HepG2 (cell line): Measurements from ENCODE around the gene ODC1. TPM values are rescaled to one million over a fixed set of nuclear protein-coding genes. Genes with fewer than 3 reads are reported as not detected.

ENCODE experiments used
- GPN1 ChIP-seq: sonication (generic); formaldehyde crosslinking; IDR thresholded peaks from 2 replicates; pipeline ENCODE4 v1.5.1; 2020; ENCODE audit warnings: missing genetic modification reagents, borderline replicate concordance
- HMGA1 ChIP-seq: sonication (generic); formaldehyde crosslinking; conservative IDR thresholded peaks from 2 replicates; pipeline ENCODE4 v1.4.0; 2020; ENCODE audit warnings: missing genetic modification reagents
- MTA3 ChIP-seq: sonication (generic); formaldehyde crosslinking; IDR thresholded peaks from 2 replicates; pipeline ENCODE4 v1.4.0; 2020; ENCODE audit warnings: missing genetic modification reagents
- MYPOP ChIP-seq: sonication (generic); formaldehyde crosslinking; IDR thresholded peaks from 2 replicates; pipeline ENCODE4 v1.8.1; 2023; ENCODE audit warnings: mild to moderate bottlenecking, moderate library complexity, missing genetic modification reagents
- NFIB ChIP-seq: sonication (generic); formaldehyde crosslinking; IDR thresholded peaks from 2 replicates; pipeline ENCODE4 v1.9.0; 2021; ENCODE audit warnings: missing genetic modification reagents, mild to moderate bottlenecking, borderline replicate concordance
- NR1H2 ChIP-seq: sonication (generic); formaldehyde crosslinking; IDR thresholded peaks from 2 replicates; pipeline ENCODE4 v1.8.1; 2022; ENCODE audit warnings: low read depth, missing genetic modification reagents, borderline replicate concordance
- TBX3 ChIP-seq: fragments of 450-650 bp; IDR thresholded peaks from 2 replicates; pipeline ENCODE4 v1.6.1; 2017; ENCODE audit warnings: antibody characterized with exemption, mild to moderate bottlenecking, inconsistent platforms, borderline replicate concordance
- ZBTB14 ChIP-seq: sonication (generic); formaldehyde crosslinking; IDR thresholded peaks from 2 replicates; pipeline ENCODE4 v1.4.0; 2020; ENCODE audit warnings: missing genetic modification reagents
- ZBTB20 ChIP-seq: sonication (generic); formaldehyde crosslinking; IDR thresholded peaks from 2 replicates; pipeline ENCODE4 v1.8.1; 2023; ENCODE audit warnings: missing genetic modification reagents, low read depth, mild to moderate bottlenecking, borderline replicate concordance
- ZNF235 ChIP-seq: sonication (generic); formaldehyde crosslinking; IDR thresholded peaks from 2 replicates; pipeline ENCODE4 v1.8.1; 2023; ENCODE audit warnings: mild to moderate bottlenecking, missing genetic modification reagents, borderline replicate concordance
- ZNF44 ChIP-seq: sonication (generic); formaldehyde crosslinking; IDR thresholded peaks from 2 replicates; pipeline ENCODE4 v1.5.1; 2020; ENCODE audit warnings: mild to moderate bottlenecking, missing genetic modification reagents
- ZNF564 ChIP-seq: sonication (generic); formaldehyde crosslinking; IDR thresholded peaks from 2 replicates; pipeline ENCODE4 v1.8.1; 2023; ENCODE audit warnings: mild to moderate bottlenecking, missing genetic modification reagents
- ZNF724P ChIP-seq: sonication (generic); formaldehyde crosslinking; IDR thresholded peaks from 2 replicates; pipeline ENCODE4 v1.8.0; 2022; ENCODE audit warnings: missing genetic modification reagents, borderline replicate concordance
- ZNF777 ChIP-seq: sonication (generic); formaldehyde crosslinking; IDR thresholded peaks from 2 replicates; pipeline ENCODE4 v1.4.0; 2020; ENCODE audit warnings: missing genetic modification reagents
- polyA plus RNA-seq, 8 experiments: library from polyadenylated mRNA; depleted of rRNA in 3 of 8; stranded (reverse) in 7 of 8; unstranded in 1 of 8; fragments of >200 nt; fragmentation: Illumina TruSeq in 4 of 8; extraction: Trizol in 4 of 8; gene quantifications; 2 replicates each; pipeline versions ENCODE4 v1.2.1 to v1.2.3, GENCODE V29; 2011 to 2016; ENCODE audit warnings: low read depth in 4 of 8, missing spikeins in 1 of 8, mixed read lengths in 1 of 8; ENCODE audit not compliant: insufficient read depth in 1 of 8
- total RNA-seq, 5 experiments: library from RNA; depleted of rRNA; stranded (reverse); fragments of >200 nt; fragmentation: Illumina TruSeq; extraction: Trizol; gene quantifications; 2 replicates each; pipeline ENCODE4 v1.2.3, GENCODE V29; 2016; ENCODE audit warnings: low read depth in 1 of 5
- TF ChIP-seq, protein P1 (sequence below): sonication (generic); formaldehyde crosslinking; conservative IDR thresholded peaks from 2 replicates; pipeline ENCODE4 v1.8.1; 2023; ENCODE audit warnings: missing genetic modification reagents
- TF ChIP-seq, protein P2 (sequence below): sonication (generic); formaldehyde crosslinking; IDR thresholded peaks from 2 replicates; pipeline ENCODE4 v1.9.0; 2021; ENCODE audit warnings: missing genetic modification reagents, borderline replicate concordance

Gene ODC1
- total and polyA plus RNA-seq, 2 of the 13 experiments (the other 11 are each of a cell fraction or from before 2014, with no cell fraction given): 142 to 371 TPM

DNA sequence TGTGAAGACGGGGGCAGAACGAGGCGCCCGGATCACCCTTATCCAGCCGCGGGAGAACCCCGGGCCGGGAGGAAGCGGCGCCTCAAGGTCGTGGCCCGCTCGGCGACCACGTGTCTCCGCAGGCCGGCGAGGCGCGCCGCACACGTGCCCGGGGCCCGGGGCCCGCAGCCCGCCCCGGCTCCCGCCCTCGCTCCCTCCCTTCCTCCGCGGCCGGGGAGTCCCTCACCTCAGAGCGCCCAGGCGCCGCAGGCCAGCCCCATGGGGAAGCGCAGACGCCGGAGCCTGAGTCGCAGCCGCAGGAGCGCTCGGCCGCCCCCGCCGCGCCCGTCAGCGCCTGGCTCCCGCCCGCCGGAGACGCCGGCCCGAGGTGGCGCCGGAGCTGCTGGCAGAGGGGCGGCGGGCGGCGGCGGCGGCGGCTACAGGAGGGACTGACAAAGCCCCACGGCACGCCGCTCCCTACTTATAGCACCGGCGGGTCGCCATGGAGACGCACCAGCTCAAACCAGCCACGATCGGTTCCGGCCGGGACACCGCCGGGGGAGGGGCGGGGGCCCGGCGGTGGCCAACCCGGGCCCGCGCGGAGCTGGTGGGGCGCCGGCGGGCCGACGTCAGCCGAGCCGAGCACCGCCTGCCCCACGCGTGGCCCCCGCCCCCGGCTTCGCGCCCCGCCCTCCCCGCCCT is at the start of gene ODC1 (continued):
- TF ChIP-seq, protein P1, sequence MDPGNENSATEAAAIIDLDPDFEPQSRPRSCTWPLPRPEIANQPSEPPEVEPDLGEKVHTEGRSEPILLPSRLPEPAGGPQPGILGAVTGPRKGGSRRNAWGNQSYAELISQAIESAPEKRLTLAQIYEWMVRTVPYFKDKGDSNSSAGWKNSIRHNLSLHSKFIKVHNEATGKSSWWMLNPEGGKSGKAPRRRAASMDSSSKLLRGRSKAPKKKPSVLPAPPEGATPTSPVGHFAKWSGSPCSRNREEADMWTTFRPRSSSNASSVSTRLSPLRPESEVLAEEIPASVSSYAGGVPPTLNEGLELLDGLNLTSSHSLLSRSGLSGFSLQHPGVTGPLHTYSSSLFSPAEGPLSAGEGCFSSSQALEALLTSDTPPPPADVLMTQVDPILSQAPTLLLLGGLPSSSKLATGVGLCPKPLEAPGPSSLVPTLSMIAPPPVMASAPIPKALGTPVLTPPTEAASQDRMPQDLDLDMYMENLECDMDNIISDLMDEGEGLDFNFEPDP: no peak
- TF ChIP-seq MYPOP (CRISPR knock-in tag) (peak; percentile 93), TBX3 (no peak), ZNF44 (CRISPR knock-in tag) (no peak), HMGA1 (no peak), ZBTB20 (0 out of 2 replicates have a peak, but pooled peaks have one; percentile 13), GPN1 (no peak), ZNF724P (CRISPR knock-in tag) (peak; percentile 99), ZNF777 (CRISPR knock-in tag) (peak; percentile 88), NR1H2 (0 out of 2 replicates have a peak, but pooled peaks have one; percentile 70), ZNF235 (CRISPR knock-in tag) (peak; percentile 95), NFIB (CRISPR knock-in tag) (no peak), ZNF564 (peak; percentile 90; the same call in 1 of the 2 replicates), ZBTB14 (CRISPR knock-in tag) (peak; percentile 61), MTA3 (CRISPR knock-in tag) (no peak)
- TF ChIP-seq, protein P2, sequence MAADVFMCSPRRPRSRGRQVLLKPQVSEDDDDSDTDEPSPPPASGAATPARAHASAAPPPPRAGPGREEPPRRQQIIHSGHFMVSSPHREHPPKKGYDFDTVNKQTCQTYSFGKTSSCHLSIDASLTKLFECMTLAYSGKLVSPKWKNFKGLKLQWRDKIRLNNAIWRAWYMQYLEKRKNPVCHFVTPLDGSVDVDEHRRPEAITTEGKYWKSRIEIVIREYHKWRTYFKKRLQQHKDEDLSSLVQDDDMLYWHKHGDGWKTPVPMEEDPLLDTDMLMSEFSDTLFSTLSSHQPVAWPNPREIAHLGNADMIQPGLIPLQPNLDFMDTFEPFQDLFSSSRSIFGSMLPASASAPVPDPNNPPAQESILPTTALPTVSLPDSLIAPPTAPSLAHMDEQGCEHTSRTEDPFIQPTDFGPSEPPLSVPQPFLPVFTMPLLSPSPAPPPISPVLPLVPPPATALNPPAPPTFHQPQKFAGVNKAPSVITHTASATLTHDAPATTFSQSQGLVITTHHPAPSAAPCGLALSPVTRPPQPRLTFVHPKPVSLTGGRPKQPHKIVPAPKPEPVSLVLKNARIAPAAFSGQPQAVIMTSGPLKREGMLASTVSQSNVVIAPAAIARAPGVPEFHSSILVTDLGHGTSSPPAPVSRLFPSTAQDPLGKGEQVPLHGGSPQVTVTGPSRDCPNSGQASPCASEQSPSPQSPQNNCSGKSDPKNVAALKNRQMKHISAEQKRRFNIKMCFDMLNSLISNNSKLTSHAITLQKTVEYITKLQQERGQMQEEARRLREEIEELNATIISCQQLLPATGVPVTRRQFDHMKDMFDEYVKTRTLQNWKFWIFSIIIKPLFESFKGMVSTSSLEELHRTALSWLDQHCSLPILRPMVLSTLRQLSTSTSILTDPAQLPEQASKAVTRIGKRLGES (CRISPR knock-in tag): peak; percentile 98
